AG09319 (cell line): ENCODE data around the gene MYH10.

Experiments
- DNase-seq: peaks from one replicate; pipeline ENCODE4 v3.0.0-alpha.2; 2010; ENCODE audit warnings: low read depth; ENCODE audit errors: extremely low read depth
- CTCF ChIP-seq: IDR thresholded peaks from 2 replicates; pipeline ENCODE4 v1.5.1; 2011; ENCODE audit warnings: low read depth, mild to moderate bottlenecking, inconsistent platforms, low read length, moderate library complexity

The MYH10 gene

DNA sequence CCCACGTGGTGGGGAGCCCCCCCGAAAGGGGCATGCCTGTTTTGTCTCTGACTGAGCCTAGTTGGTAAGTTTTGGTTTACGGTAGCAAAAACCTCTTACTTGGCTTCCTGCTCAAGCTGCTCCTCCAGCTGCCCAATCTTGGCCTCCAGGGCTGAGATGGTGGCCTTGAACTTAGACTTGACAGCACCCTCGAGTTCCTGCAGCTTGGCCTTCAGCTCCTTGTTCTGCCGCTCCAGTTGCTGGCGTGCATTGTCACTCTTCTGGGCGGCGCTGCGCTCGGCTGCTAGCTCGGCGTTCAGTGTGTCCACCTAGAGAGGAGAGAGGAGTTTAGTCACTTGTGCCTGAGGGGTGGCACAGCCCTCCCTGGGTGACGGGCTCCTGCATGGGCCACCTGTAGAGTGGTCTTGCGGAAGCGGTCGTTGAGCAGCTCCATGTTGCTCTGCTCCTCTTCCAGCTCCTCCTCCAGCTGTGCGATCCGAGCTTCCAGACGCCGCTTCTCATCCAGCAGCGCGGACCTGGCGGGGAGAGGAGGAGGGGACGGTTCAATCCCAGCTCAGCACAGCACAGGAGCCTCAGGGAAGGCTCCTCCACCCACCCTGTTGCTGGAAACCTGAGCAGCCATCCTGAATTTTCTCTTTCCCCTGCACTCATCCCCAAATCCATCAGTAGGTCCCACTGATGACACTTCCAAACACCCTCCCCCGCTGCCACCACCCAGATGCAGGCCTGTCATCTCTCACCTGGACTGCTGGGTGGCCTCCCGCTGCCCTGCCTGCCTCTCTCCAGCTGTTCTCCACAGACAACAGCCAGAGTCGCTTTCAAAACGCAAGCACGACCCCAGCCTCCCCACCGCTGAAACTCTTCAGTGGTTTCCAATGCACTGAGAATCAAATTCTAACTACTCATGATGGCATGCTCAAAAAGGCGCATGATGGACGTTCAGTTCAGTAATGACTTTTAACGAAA, 150.2 kb downstream of the MYH10 start:
- no peak for DNase-seq
- TF ChIP-seq CTCF = no peak

GRCh38 chr17:8479431-8479947, 151.0 kb downstream of the MYH10 start:
- TF ChIP-seq CTCF = no peak
- DNase-seq = peak; percentile 95

DNA sequence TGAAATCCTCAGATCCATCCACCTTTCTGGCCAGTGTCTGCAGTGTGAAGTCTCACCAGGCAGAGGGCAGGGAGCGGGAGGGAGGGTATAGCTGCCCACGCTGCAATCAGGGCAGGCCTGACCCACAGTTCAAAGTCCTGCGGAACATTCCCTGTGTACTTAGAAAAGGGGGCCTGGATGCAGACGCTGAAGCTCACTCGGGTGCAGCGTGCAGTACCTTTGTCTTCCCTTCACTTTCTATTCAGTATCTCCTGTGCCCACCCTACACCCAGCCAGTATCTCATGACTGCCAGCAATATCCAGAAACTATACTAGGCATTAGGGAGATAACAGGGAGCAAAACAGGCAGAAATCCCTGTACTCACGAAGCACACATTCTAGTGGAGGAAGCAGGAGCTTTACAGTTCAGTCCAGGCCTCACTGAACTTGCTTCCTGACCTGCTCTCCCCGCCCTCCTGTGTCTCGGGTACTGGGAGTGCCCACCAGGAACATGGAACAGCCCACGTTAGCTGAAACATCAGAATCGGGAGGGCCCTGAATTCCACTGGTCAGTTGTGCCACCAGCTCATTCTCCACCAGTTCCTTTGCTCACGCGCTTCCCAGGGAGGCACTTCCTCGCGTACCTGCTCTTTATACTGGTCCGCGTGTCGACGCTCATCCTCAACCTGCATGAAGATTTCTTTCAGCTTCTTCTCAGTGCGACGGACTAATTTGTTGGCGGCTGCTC, 152.6 kb downstream of the MYH10 start:
- DNase-seq = no peak
- no peak for TF ChIP-seq CTCF

DNA sequence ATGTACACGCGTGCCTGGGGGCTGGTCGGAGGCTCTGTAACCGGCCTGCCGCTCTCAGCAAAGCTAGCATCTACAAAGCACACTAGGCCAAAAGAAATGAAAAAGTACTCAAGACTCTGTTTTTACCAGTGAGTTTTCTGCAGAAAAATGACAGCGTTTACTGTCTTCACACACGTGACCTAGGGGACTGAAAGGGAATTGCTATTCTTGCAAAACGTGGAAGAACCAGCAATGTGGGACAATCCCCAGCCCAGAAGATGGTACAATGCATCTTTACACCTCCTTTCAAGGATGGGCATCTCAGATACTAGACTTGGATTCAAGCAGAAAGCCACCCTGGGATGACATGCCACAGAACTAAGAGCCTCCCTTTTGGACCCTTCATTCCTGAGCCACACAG, 153.4 kb downstream of the MYH10 start:
- TF ChIP-seq CTCF = no peak
- no peak for DNase-seq

GRCh38 chr17:8476741-8477140, 153.8 kb downstream of the MYH10 start:
- TF ChIP-seq CTCF = no peak
- no peak for DNase-seq

GRCh38 chr17:8475781-8476180, 154.7 kb downstream of the MYH10 start:
- no peak for TF ChIP-seq CTCF
- DNase-seq = no peak

DNA sequence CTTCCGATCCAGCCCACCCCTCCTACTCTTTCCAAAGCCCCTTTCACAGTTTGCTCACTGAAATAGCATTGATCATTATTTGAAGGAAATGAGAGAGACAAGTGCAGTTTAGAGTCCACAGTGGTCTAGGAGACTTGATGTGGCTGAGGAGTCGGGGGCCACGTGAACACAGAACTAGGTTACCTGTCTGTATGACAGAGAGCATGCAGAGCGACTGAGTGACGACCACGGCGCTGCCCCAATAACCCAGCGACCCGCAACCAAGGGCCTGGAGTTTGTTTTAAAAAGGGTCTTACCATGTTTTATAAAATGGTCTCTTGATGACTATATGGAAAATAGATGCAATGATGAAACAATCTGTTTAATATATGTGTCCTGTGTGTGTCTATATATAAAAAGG, 155.3 kb downstream of the MYH10 start:
- no peak for TF ChIP-seq CTCF

More for the DNA sequence above, 155.3 kb downstream of the MYH10 start:
- DNase-seq = no peak
